ENCODE measurements around the gene TEAD4.

Gene TEAD4

DNA sequence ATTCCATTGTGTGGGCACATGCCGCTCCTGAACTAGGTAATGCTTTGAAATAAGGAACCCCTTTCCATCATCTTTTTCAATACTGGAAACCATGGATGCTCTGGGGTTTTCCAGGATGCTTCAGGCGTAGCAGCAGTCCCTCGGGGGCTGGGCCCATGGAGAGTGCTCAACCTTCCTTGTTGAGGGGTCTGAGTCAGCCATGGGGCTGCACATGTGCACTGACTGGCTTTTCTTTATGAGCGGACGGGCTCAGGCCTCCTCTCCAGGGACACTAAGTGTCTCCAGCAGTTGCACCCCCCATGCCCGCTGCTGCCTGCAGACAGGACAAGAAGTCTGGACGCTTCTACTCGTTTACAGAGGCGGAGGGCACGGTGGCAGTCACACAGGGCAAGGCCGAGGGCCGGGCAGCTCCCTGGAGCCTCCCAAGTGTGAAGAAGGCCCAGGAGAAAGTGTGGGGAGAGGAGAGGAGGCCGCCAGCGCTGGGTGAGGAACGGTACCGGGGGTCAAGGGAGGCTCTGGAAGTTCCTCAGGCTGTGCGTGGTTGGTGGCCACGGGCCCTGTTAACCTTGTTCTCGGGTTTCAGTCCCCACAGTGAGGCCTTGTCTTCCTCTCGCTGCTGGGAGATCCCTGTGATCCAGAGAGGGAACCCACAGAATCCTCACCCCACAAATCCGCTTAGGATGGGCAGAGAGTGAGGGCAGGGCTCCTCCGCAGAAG lies 51.2 kb downstream of the TEAD4 start:
- no peak overlapping the region for H3K4me3 ChIP-seq (ENCODE audit: insufficient read depth, low read length, poor library complexity, severe bottlenecking)
- H2AFZ ChIP-seq (ENCODE audit: low read depth, low read length, severe bottlenecking): no peak overlapping the region
- H3F3A ChIP-seq (ENCODE audit: insufficient read depth): no peaks in the 10 kb centered on the region
- H4K20me1 ChIP-seq (ENCODE audit: low read depth, low read length): no peaks in the 10 kb centered on the region
- H3K9me2 ChIP-seq (replicated peaks; ENCODE audit: insufficient read depth, low read length): no peaks in the 10 kb centered on the region
- H3K9ac ChIP-seq (ENCODE audit: low read length): no peak overlapping the region
- no peaks in the 10 kb centered on the region for H3K9me3 ChIP-seq (ENCODE audit: insufficient read depth, low read length)
- no peak for TF ChIP-seq EZH2phosphoT487 (conservative IDR thresholded peaks at IDR 0.05; ENCODE audit: low read length)
- TF ChIP-seq, protein P1, sequence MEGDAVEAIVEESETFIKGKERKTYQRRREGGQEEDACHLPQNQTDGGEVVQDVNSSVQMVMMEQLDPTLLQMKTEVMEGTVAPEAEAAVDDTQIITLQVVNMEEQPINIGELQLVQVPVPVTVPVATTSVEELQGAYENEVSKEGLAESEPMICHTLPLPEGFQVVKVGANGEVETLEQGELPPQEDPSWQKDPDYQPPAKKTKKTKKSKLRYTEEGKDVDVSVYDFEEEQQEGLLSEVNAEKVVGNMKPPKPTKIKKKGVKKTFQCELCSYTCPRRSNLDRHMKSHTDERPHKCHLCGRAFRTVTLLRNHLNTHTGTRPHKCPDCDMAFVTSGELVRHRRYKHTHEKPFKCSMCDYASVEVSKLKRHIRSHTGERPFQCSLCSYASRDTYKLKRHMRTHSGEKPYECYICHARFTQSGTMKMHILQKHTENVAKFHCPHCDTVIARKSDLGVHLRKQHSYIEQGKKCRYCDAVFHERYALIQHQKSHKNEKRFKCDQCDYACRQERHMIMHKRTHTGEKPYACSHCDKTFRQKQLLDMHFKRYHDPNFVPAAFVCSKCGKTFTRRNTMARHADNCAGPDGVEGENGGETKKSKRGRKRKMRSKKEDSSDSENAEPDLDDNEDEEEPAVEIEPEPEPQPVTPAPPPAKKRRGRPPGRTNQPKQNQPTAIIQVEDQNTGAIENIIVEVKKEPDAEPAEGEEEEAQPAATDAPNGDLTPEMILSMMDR (IDR thresholded peaks at IDR 0.05; ENCODE audit: insufficient read depth, low read length, poor library complexity, severe bottlenecking): no peak
- H3K79me2 ChIP-seq (ENCODE audit: insufficient read depth, low read length): no peaks in the 10 kb centered on the region
- no peaks in the 10 kb centered on the region for H3K27me3 ChIP-seq (ENCODE audit: low read length)
- H3K27ac ChIP-seq (ENCODE audit: low read depth, low read length): no peak overlapping the region
- no peak overlapping the region for H3K4me2 ChIP-seq (ENCODE audit: low read depth, low read length, poor library complexity, severe bottlenecking)
- H3K36me3 ChIP-seq (ENCODE audit: low read length): no peaks in the 10 kb centered on the region

GRCh38 chr12:3012786-3013185 lies 53.6 kb downstream of the TEAD4 start:
- Histone ChIP-seq H3K36me3 (ENCODE audit: low read length) (no peaks in the 10 kb centered on the region), H3K79me2 (ENCODE audit: insufficient read depth, low read length) (no peaks in the 10 kb centered on the region), H3K9ac (ENCODE audit: low read length) (no peak overlapping the region), H2AFZ (ENCODE audit: low read depth, low read length, severe bottlenecking) (no peak overlapping the region), H3K4me2 (ENCODE audit: low read depth, low read length, poor library complexity, severe bottlenecking) (no peak overlapping the region), H3K9me2 (replicated peaks; ENCODE audit: insufficient read depth, low read length) (no peaks in the 10 kb centered on the region), H3K27me3 (ENCODE audit: low read length) (no peaks in the 10 kb centered on the region), H3F3A (ENCODE audit: insufficient read depth) (no peaks in the 10 kb centered on the region), H3K9me3 (ENCODE audit: insufficient read depth, low read length) (no peaks in the 10 kb centered on the region), H3K27ac (ENCODE audit: low read depth, low read length) (no peak overlapping the region), H4K20me1 (ENCODE audit: low read depth, low read length) (no peaks in the 10 kb centered on the region), H3K4me3 (ENCODE audit: insufficient read depth, low read length, poor library complexity, severe bottlenecking) (no peak overlapping the region)
- TF ChIP-seq, protein P1 (IDR thresholded peaks at IDR 0.05; ENCODE audit: insufficient read depth, low read length, poor library complexity, severe bottlenecking): no peak
- TF ChIP-seq EZH2phosphoT487 (conservative IDR thresholded peaks at IDR 0.05; ENCODE audit: low read length): no peak

- TF ChIP-seq EZH2phosphoT487 (conservative IDR thresholded peaks at IDR 0.05; ENCODE audit: low read length): no peak
- TF ChIP-seq, protein P1 (IDR thresholded peaks at IDR 0.05; ENCODE audit: insufficient read depth, low read length, poor library complexity, severe bottlenecking): no peak
- H3K9ac ChIP-seq (ENCODE audit: low read length): no peak overlapping the region
- H3K36me3 ChIP-seq (ENCODE audit: low read length): no peaks in the 10 kb centered on the region
Measured at GRCh38 chr12:3014641-3015040, 55.4 kb downstream of the TEAD4 start.

More at GRCh38 chr12:3014641-3015040, 55.4 kb downstream of the TEAD4 start:
- no peaks in the 10 kb centered on the region for H3K9me3 ChIP-seq (ENCODE audit: insufficient read depth, low read length)
- no peaks in the 10 kb centered on the region for H3K79me2 ChIP-seq (ENCODE audit: insufficient read depth, low read length)
- no peaks in the 10 kb centered on the region for H4K20me1 ChIP-seq (ENCODE audit: low read depth, low read length)
- H2AFZ ChIP-seq (ENCODE audit: low read depth, low read length, severe bottlenecking): no peak overlapping the region
- H3K4me2 ChIP-seq (ENCODE audit: low read depth, low read length, poor library complexity, severe bottlenecking): no peak overlapping the region
- H3F3A ChIP-seq (ENCODE audit: insufficient read depth): no peaks in the 10 kb centered on the region
- H3K27ac ChIP-seq (ENCODE audit: low read depth, low read length): no peak overlapping the region
- no peak overlapping the region for H3K4me3 ChIP-seq (ENCODE audit: insufficient read depth, low read length, poor library complexity, severe bottlenecking)
- no peaks in the 10 kb centered on the region for H3K9me2 ChIP-seq (replicated peaks; ENCODE audit: insufficient read depth, low read length)
- H3K27me3 ChIP-seq (ENCODE audit: low read length): no peaks in the 10 kb centered on the region
